ENCODE data around the gene ANO2.

The ANO2 gene

DNA sequence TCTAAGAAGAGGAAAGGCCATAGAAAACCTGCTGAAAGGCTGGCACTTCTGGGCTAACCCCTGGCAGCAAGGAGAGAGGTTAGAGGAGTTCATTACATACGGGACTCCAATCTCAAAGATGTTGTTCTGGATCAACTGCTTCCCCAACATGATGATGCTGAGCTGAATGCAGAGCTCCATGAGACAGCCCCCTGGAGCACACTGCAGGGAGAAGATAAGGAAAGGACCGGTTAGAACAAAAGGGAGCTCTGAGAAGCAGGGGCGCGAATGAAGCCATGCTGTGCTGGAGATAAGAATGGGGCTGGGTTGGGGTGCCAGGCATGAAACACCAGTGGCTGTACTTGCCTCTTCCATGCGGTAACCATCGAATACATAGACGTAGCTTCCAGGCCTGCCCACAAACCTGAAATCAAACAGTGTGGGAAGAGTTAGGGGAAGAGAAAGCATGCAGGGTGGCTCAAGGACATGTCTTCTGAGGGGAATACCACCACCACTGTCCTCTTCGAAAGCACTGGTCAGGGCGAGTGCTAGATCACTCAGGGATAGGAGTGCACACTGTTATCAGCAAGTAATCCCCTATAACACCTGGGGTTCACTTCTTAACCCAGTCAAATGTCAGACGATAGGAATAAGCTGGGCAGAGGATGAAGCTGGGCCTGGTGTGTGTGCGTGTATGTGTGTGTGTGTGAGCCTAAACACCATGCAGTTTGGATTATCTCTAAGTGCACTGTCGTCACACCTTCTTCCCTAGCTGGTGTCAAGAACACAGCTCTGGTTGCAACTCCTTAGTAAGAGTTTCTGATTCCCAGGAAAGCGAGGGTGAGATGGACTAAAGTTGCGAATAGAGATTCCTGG is 332.3 kb downstream of the ANO2 start:
- DNase-seq, result no peak

DNA sequence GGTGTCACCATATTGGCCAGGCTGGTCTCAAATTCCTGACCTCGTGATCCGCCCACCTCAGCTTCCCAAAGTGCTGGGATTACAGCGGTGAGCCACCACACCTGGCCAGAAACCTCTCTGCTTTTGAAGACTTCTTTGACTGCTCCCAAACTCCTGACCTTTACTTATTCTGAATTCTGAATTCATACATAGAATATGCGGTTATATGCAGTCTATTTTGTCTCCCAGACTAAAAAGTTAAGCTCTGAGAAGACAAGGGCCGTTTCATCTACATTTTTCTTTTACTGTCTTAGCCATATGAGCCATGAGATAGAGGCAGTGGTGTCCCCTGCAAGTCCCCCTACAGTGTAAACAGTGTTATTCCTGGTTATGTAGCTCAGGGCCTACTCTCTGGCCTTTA is 333.9 kb downstream of the ANO2 start:
- DNase-seq, result no peak

DNA sequence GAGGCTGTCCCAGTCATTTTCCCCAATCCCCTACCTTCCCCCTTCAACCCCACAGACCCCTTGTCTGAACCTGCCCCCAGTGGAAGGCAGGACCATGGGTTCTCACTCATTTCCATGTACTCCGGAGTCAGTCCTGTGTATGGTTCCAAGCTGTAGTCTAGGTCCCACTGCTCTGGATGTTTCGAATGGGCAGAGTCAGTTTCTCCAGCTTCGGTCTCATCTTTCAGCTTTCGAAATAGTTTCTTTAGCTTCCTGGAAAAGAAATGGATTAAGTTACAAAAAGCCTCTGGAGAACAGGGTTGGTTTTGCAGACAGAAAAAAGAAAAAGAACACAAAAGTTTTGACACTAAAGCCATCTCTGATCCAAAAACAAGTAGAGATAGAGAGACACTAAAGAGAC is 345.7 kb downstream of the ANO2 start:
- no peak for DNase-seq

DNA sequence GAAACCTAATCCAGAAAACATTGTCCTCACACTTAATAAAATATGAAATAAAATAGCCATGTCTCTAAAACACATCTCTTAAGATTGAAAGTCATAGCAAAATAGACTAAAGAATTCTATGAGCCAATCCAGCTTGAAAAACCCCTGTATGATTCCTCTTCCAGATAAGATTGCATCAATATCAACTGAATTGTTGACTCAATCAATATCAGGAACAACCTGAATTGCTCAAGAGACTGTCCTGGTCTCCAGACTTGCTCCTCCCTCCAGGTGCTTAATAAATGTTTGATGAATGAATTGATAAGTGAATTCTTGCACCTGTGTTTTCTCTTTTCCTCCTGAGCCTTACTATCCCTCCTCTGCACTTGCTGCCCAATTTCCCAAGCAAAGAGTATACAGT is 351.1 kb downstream of the ANO2 start:
- no peak for DNase-seq

DNA sequence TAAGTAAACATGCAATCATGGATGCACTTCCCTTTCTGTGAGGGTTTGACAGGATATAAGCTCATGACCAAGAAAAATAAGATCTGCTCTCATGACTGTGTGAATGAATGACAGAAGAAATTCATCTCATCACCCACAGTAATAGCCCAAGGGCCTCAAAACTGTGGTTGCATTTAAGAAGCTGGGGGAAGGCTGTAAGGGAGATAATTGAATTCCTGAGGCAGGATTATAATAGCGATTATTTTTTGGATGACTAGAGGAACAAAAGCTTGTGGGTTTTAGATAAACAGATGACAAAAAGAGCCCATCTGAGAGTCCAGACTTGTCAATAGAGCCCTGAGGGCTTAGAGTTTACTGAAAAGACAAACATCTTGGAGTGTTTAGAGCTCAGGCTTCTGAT is 352.0 kb downstream of the ANO2 start:
- no peak for DNase-seq

DNA sequence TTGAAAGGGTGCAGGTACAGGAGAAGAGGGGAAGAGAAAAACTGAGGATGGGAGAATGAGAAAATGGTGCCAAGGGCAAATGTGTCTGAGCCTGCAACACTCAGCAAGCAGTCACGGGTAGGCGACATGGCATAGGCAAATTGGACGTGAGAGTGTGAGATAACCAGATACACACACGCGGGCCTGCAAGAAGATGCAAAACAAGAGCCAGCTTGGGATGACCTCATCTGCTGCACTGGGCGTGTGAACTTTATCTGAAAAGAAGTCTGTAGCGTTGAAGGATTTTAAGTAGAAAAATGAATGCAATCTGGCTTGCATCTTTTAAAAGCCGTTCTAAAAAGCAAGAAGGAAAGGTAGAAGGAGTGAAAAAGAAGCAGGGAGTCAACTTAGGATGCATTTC is 352.7 kb downstream of the ANO2 start:
- DNase-seq, result no peak

DNA sequence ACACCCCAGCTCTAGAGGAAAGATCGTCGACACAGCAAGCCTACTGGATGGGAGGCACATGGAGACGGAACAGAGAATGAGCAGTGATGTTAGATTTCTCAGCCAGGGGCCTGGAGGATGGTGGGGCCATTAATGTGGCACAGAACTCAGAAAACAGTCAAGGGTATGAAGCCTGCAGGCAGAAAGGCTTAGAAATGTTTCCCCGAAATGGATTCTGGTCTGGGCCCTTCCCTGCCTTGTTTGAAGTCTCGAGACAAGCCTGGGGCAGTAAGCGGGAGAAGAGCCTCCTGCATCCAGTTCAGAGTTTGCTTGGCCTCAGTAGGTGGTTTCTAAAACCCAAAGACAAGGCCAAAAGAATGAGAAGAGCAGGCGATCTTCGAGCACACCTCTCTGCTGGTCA is 354.7 kb downstream of the ANO2 start:
- no peak for DNase-seq

DNA sequence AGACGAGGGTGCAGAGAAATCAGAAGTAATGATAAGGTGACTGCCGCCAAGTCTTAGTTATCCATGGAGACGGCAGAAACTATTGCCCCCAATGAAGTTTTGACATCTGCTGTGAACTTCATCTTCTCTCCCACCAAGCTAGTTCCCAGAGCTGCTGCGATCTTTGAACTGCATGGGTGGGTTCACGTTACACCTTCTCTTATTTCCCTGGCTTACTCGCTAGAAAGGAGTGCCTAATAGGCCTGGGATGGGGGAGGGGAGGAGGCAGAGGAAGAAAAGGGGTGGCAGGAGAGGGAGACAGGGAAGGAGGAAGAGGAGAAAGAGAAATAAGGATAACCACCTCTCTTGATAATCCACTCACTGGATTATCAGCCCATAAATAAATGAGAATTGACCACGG is 356.0 kb downstream of the ANO2 start:
- DNase-seq, result no peak

DNA sequence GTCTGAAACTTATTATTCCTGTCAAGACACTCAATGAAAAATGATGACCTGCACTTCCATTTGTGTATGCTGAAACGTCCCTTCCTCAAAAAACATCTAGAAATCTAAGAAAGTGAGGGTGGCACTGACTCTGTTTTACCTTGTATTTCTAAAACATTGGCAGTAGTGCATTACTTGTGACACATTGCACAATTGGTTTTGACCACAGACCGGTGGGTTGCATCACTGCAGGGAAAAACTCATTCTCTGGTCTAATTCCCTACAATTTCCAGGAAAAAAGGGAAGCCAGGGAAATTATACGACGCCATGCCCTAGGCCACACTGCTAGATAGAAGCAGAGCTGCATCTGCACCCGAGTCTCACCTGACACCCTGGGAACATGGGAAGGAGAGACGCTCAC is 356.5 kb downstream of the ANO2 start:
- no peak for DNase-seq

DNA sequence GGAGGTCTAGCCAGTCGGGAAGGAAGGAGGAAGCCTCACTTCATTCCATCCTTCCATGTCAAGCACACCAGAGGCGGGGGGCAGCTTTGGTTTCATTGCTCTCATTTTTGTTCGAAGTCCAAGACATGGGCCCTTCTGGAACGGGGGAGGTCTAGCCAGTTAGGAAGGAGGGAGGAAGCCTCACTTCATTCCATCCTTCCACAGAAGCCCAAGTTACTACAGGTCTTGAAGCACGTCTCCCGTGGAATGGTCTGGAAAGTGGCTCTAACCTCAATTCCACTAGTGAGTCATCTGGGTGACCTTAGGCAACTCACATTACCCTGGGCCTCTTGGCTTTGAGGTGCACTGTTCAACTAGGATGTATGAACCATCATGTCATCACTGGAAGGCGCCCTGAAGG is 356.9 kb downstream of the ANO2 start:
- no peak for DNase-seq

DNA sequence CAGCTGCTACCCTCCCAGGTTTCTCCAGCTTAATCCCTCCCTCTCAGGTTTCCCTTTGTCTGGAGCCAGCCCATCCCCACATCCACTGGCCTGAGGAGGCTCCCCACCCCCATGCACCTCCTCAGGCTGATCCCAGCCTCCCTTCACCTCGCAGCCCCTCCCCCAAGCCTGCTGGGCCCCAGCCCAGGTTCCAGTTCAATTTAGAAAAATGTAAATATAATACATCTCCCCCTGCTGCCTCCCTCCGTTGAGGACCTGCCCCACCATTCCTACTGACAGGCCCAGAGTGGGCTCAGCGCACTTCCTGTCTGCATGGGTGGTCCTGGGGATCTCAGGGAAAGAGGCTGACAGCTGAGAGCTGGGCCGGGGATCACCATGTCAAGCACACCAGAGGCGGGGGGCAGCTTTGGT is 357.3 kb downstream of the ANO2 start:
- DNase-seq, result no peak

DNA sequence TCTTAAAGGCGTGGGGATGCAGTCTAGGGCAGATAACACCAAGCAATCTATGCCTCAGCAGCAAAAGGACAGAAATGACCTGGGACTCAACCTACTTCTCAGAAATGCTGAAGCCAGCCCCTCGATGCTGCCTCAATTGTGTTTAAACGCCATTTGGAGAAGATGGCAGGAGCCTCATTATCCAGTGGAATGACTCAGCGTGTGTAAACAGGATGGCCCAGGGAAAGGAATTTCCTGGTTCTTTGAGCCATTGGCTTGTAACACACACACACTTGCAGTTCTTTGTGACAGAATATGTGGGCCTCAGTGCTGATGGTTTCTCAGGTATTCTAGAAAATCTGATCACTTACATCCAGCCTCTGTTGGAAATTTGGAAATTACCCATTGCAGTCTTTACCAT is 358.9 kb downstream of the ANO2 start:
- no peak for DNase-seq

DNA sequence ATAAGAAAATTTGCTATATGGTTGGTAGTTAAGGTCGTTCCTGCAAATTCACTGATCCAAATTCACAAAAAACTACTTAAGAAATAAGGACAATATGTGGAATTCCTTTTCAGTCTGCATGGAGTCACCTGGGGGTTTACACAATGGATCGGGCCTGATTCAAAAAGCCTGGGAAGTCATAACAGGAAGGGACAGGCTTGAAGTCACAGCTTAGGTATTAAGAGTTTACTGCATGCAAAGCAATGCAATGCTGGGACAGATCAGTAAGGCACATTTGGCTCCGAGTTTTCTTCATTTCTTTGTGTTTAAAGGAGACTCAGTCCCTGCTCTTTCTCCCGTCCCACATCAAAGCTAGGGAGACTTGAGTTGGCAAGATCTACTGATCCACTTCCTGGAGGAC is 359.9 kb downstream of the ANO2 start:
- no peak for DNase-seq

DNA sequence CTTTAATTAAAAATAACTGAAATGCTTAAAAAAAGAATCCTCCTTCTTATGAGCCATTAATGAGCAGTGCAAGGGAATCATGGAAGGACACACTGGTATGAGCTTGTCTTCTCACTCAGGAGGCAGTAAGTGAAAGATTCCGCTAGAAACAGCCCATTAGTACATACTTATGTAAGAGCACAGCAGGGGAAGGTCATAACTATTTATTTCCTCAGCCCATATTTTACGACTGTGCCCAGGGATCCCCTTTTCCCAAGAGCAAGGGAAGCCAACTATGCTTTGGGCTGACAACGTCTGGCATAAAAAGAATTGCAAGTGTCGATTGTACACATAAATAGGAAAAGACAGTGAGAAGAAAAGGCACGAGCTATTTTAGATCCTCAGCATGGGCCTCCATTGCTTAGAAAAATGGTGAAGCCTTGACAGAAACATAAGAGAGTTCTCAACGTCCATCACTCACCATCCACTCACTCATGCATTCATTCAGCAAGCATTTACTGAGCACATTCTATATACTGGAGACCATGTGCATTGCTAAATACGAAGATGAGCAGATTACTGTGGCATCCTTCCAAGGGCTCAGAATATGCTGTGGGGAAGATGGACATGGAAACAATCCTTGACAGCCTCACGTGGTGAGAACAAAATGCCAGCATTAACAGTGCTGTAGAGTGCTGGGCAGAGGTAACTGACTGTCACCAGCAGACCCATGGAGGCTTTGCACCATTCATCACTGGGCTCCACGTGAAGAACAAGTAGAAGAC is 360.5 kb downstream of the ANO2 start:
- DNase-seq, result no peak

DNA sequence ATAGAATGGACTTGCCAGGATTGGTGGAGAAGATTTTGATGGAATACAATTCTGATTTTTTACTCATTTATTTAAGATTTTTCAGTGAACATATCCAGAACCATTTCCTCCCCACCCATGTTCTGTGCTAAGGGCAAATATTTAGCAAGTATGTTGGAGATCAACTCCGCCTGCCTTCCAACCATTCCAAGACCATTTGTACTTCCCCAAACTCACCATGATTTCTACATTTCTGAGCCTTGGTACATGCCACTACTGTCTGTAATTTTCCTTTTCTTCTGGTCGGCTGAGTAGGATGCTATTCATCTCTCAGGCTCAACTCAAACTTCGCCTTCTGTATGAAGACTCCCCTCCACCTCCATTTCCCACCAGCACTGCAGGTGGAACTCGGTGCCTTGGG is 362.5 kb downstream of the ANO2 start:
- no peak for DNase-seq

DNA sequence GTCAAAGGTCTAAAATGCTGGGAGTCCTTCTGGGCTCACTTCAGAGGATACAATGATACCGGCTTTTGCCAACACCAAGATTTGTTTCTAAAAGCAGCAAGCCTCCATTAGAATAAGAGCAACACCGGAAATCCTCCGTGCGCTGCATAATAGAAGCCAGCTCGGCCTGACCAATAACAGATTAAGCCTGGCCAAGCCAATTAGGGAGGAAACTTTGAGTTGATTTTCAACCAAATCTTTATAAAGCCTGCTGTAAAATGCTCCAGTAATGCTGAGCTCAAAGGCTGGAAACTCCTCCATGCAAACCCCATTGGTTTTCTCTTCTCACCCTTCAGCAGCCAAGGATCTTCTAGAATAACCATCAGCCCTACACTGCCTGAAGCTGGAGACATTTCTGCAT is 363.0 kb downstream of the ANO2 start:
- DNase-seq, result no peak

DNA sequence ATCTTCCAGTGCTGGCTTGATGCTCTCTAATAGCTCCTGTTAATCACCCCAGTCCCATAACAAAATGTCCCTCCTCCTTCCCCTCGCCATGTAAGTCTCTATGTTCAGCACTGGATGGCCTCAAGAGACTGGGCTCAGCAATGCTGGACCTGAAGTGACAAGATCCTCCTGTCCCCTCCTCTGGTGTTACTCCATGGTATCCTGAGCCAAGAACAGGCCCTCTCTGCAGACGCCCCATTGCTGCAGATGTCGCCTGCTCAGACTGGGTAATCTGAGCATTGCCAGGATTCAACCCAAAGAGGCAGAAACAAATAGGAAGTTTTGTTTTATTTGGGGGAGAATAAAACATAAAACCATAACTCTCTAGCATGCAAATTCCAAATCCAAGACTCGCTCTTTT is 363.4 kb downstream of the ANO2 start:
- no peak for DNase-seq

DNA sequence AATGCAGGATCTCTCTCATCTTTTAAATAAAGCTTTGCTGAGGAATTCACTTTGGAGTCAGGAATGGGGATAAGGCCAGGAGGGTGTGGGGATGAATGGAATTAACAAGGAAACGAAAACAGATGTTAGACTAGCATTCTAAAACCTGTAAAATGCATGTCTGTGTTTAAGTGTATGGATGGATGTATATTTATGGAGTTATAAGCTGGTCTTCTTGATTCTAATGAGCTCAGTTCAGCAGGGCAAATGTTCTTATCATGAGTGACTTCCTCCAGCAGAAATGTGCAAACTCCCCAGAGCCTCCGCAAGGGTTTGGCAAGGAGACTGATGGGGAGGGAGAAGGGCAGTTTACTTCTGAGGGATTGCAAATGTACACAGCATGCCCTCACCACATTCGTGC is 364.0 kb downstream of the ANO2 start:
- no peak for DNase-seq

DNA sequence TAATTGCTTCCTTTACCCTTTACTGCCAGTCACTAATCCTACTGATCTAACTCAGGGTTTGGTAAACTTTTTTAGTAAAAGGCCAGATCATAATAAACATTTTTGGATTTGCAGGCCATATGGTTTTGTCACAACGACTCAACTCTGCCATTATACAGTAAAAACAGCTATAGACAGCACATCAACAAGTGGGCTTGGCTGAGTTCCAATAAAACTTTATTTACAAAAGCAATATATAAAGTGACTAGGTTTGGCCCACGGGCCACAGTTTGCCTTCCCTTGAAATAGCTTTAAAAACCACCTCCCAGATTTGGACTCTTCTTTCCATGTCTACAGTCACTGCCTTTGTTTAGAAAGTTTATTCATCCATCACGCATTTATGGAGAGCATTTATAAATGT is 366.3 kb downstream of the ANO2 start:
- DNase-seq, result no peak

DNA sequence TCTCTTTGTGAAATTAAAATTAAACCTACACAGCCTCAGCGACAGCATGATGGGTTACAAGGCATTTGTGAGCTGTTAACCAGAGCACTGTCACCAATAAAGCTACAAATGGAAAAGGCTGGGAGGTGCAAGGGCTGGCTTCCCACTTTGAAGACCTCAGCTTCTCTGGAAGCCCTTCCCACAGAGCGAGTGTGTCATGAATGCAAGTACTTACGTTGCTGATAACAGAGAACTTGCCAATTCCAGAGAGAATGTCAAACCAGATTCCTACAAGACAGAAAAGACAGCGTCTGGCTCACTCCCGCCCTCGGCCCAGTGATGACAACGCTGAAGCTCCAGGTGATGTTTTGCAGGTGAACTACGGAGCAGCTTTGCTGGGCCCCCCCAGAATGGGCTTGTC is 367.3 kb downstream of the ANO2 start:
- no peak for DNase-seq

DNA sequence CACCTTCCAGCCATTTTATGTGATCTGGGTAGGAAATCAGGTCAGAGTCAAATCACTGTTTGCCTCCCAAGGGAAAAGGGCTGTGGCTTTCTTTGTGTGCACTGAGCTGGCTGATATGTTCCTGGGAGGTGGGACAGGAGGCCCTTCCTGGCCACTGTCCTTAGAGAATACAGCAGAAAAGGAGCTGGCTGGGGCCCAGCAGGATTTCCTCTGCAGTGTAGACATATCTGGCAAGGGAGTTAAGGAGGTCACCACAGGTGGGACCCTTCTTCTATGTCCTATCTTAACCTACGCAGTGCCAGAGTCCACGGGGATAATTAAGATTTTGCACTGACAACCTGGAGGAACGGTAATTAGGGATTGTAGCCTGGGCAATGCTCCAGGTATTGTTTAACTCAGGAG is 367.8 kb downstream of the ANO2 start:
- DNase-seq, result no peak

DNA sequence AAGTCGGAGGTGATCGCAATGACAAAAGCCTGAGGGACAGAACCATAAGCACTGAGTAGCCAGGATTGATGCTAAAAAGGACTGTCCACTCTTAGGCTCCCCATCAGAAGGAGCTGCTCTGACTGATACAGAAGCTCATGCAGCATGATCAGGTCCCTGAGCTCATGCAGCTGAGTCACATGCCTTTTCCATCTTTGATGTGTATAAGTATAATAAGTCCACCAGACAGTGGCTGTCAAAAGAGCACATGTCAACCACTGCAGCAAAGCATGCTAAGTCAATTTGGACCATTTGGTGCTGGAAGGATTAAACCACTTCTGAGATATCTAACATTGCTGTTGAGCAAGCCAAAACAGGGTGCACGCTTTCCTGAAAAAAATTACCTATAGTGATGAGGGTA is 369.1 kb downstream of the ANO2 start:
- DNase-seq, result peak; percentile 53

DNA sequence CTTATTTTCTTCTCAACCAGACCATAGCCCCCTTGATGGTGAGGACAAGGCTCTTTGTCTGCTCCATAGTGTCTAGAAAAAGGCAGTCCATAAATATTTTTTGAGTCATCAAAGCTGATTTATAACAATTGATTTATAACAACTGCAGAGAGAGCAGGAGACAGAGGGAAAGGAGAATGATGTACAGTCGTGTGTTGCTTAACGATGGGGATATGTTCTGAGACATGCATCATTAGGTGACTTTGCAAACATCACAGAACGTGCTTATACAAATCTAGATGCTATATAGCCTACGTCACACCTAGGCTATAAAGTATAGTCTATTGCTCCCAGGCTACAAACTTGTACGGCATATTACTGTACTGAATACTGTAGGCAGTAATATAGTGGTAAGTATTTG is 369.8 kb downstream of the ANO2 start:
- DNase-seq, result no peak

DNA sequence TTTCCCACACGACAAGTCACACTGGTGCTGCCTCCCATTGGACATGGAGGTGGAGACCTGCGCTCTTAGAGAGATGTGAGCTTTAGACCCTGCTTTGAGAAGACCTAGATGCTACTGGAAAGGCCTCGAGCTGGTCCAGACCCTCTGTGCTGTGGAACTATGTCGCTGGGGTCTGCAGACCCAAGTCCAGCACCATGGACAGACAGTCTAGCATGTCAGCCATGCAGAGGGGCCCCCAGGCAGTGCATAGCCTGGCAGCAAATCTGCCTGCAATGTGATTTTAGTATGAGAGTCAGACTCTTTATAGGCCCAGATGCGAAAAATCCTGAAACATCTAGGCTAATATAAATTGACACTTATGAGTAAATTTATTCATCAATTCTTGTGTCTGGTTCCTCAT is 371.7 kb downstream of the ANO2 start:
- DNase-seq, result no peak

DNA sequence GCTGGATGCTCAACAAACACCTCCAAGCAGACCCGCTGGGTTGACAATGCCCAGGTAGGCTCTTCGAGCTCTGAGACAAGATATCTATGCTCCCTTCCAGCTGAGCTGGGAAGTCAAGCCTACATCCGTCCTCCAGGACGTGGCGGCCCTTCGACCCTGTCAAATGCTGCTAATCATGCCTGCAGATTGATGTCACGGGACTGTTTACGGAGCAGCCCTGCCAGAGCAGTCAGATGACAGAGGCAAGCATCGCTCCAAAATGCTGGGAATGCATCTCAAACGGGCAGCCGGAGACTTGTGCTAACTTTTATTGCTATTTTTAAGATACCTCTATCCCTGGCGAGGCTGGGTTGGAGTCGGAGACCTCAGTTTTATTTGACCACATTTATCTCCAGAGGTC is 373.9 kb downstream of the ANO2 start:
- peak; percentile 44 for DNase-seq
